Stimulated activated CD4-positive, alpha-beta T cell treated with anti-CD3 and anti-CD28 coated beads, TNF-alpha, amount 100 ng/mL, for 4 hours (primary cell): ENCODE results near the gene ALG6.
"Not testable (repeated sequence)": the region's sequence is repeated elsewhere in the genome, so short reads cannot be mapped to it uniquely, and the experiment has no call there.

ENCODE experiments used
- DNase-seq, 3 experiments: peaks; one replicate each; pipeline ENCODE4 v3.0.0-alpha.2; 2020; ENCODE audit warnings: low read depth in 3 of 3

The ALG6 gene

DNA sequence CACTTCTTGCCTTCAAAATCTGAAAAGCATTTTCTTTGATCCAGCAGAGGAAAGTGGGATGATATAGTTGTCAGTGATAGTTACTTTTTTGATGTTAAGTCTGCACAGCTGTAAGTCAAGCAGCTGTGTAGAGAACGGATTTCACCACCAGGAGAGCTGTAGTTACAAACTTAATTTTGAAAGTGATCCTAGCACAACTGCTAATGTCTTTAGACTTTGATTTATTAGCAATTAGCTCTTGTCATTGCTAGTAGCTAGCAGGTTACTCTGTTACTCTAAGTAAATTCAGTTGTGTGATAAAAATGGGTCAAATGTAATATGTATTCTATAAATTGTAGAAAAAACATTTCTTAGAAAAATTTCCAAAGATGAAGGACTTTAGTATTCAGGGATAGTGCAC, 46.0 kb downstream of the ALG6 start:
- no peak for DNase-seq

DNA sequence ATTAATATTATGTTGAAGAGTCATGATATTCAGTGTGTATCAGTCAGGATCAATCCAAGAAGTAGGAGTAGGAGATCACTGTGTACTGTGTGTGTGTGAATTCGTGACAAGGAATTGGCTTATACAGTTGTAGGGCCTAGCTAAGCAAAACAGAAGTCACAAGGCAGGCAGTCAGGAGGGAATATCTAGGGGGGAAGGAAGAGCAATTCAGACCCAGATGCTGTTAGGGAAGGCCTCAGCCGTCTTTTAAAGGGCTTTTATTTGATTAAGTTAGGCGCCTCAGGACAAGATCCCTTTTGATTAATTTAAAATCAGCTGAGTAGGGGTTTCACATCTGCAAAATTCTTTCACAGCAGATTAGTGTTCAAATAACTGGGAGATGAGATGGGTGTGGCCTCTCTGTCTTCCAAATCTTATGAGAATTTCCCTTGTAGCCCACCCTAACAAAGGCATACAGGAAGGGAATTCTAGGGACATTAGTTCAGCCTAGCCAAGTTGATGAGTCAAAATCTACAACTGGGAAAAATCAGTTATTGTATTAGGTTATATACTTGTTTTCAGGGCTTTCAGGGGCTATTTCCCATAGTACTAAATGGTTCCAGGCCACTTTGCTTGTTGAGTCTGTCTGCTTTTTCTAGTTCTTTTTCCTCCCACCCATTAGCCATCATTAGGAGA, 47.4 kb downstream of the ALG6 start:
- no peak for DNase-seq

DNA sequence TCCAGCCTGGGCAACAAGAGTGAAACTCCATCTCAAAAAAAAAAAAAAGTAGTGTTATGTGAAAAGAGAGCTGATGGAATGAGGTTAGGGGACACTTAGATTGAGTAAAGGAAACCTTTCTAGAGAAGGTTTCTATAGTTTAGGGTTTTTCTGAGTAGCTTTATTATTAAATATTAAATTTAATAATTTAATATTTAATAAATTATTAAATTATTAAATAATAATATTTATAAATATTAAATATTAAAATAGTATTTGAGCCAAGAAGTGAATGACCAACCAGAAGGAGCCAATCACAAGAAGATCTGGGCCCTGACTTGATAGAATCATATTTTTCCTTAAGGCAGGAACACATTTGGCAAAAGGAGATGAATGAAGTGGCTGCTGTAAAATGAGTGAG, 50.7 kb downstream of the ALG6 start:
- DNase-seq: no peak

DNA sequence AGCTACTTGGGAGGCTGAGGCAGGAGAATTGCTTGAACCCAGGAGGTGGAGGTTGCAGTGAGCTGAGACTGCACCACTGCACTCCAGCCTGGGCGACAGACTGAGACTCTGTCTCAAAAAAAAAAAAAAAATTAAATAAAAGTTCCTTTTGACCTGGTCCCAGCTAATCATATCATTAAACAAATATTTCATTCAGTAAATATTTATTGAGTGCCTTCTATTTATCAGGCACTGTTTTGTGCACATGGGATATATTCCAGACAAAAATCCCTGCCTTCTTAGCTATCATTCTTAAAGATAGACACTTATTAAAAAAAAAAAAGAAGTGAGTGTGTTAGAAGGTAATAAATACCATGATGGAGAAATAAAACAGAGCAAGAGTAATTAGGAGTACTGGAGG, 53.3 kb downstream of the ALG6 start:
- not testable (repeated sequence) for DNase-seq

DNA sequence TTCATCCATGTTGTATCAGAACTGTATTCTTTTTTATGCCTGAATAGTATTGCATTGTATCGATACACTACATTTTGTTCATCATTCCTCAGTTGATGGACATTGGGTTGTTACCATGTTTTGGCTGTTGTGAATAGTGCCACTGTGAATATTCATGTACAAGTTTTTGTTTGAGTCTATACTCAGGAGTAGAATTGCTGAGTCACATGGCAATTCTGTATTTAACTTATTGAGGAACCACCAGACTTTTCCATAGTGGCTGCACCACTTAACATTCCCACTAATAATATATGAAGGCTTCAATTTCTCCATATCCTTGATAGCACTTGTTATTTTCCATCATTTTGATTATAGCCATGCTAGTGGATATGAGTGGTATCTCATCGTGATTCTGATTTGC, 56.2 kb downstream of the ALG6 start:
- no peak for DNase-seq

DNA sequence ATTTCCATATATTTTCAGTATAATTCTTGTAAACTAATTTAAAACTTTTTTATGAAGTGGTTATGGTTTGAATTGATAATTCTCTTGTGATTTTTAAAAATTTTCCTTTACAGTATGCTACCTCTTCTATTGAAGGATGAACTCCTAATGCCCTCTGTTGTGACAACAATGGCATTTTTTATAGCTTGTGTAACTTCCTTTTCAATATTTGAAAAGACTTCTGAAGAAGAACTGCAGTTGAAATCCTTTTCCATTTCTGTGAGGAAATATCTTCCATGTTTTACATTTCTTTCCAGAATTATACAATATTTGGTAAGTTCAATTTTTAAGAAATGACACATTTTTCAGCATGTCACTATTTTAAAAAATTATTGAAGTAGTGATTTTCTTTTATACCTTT, 61.4 kb downstream of the ALG6 start:
- no peak for DNase-seq

DNA sequence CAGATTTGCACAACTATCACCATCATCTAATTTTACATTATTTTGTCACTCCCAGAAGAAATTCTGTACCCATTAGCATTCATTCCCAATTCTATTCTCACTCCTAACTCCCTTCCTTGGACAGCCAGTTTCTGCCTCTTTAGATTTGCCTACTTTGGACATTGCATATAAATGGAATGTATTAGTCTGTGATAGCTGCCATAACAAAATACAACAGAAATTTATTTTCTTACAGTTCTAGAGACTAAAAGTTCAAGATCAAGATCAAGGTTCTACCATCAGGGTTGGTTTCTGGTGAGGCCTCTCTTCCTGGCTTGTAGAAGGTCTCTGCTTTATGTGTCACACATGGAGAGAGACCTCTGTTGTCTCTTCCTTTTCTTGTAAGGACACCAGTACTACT, 61.9 kb downstream of the ALG6 start:
- no peak for DNase-seq

DNA sequence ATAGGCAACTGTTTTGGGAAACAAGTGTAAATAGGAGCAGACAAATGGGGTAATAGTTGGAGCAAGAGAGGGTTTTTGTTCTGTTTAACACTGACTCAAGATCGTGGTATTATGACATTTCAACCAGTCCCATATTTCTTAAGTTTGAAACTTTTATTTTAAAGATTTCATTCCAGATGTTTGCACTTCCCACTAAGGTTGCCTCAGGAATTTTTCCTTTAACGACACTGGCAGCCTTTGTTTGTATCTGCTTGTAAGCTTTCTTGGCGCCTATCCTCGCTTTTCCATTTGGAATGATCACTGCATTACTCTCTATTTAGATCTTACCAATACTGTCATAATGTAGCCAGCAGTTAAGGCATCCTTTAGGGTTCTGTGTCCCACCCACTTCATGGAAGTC, 67.7 kb downstream of the ALG6 start:
- DNase-seq: no peak

DNA sequence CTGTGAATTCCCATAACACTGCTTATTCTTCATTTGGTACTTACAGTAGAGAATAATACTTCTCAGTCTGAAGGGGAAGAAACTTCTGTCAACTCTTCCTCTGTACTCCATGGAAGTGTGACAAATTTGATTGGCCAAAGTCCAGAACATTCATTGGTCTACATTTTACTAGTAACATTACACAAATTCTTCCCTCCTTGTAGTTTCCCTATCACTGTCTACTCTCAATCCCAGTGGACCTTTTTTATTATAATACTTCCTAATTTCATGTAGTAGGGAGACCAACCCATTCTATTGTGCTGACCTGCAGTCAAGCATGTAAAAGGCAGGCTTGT, 74.7 kb downstream of the ALG6 start:
- DNase-seq: no peak

DNA sequence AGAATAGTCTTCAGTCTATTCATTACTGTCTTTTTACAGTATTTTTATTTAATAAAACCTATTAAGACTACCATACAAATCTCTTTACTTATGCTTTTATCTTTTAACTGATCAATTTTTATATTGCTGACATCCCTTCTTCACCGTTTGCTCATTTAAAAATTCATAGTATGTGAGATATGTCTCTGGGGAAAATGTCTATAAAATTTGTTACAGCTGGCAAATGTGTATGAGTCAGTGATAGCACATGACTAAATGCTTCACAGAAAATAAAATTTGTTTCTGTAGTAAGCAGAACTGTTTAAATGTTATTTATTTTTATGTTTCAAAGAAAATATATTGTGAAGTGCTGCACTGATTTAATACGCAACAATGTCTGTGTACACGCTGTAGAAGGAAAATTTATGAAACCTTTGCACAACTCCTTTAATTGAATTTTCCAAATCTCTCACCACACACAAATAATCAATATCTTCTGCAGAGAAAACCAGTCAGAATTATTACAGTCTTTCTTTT, 81.4 kb downstream of the ALG6 start:
- DNase-seq: no peak

DNA sequence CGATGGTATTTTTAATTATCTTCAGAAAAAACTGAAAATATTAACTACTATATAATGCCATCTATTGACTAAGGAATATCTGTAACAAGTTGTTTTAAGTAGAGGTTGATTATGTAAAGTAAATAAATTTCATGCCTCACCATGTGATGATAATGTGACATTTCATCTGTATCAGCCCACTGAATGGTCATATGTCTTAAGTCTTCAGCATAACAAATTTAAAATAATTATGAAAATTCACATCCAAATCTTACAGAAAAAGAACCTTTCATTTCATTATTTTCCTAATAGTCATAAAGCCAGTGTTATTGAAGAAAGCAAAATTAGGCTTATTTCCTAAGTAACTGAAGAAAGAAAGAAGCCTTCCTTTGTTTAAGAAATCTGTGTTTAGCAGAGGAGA, 83.0 kb downstream of the ALG6 start:
- no peak for DNase-seq

DNA sequence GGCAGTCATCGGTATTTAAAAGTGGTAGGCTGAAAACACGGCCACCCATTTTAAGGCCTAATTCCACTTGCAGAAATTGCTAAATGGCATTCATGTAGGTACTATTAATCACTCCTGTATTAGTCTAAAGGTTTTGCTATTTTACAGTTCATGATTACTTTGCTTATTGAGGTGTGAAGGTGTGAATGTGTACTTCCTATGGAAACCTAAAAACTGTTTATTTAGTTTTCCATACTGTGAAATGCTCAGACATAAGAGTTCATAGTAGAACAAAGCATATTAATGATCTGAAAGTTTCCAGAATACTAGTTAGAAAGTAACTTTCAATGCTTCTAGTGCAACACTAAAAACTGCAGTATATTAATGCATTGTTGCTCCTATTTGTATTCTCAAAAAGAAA, 85.8 kb downstream of the ALG6 start:
- DNase-seq: no peak

DNA sequence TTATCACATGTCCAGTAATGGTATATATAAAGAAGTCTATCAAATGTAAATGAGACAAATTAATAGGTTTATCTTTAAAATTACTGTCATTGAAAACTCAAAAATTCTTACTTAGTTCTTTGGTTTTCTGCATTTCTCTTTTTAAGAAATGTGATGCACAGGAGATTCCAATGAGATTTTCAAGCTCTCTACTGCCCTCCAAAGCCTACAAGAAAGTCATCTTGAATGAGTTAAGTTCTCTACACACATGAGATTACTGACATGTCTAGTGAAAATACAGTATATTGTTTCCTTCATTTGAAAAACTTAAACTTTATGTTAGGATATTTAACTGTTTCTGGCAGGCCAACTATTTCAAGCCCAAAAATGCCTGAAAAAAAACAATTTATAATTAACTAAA, 86.8 kb downstream of the ALG6 start:
- no peak for DNase-seq

DNA sequence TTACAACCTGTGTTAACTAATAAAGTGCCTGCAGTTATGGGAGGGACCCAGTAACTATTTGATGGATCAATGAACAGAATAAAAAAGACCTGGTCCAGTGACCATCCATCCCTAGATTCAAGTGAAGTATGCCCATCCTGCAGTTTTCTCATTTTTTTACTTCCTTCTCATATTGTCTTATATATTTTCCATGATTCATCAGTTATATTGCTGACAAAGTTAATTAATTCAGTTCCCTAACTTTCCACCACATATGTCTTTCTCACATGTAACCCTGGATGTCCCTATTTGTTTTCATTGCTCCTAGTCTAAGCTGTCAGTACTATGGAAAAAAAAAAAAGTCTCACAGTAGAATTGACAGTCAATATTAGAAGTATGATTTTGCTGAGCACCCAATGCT, 91.3 kb downstream of the ALG6 start:
- no peak for DNase-seq

DNA sequence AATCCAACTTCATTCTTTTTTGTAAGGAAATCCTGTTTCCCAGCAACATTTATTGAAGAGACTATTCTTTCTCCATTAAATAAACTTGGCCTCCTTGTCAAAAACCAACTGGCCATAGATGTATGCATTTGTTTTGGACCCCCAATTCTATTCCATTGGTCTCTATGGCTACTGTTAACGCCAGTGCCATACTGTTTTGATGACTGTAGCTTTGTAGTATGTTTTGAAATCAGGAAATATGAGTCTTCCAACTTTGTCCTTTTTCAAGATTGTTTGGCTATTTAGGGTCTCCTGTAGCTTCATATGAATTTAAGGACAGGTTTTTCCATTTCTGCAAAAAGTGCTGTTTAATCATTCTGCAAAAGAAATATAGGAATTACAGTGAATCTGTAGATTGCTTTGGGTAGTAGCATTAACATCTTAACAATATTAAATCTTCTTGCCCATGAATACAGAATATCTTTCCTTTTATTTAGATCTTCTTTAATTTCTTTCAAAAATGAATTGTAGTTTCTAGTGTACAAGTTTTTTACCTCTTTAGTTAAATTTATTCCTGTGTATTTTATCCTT, 94.3 kb downstream of the ALG6 start:
- DNase-seq: no peak

DNA sequence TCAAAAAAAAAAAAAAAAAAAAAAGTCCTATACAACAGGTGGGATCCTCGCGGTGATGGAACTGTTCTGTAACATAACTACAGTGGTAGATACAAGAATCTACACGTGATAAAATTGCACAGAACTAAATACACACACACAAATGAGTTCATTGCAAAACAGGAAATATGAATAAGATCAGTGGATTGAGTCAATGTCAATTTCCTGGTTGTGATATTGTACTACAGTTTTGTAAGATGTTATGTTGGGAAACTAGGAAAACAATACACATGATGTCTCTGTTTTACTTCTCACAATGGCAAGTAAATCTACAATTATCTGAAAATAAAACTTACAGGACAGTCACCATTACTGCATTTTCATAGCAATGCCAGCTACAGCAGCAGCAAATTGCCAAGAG, 95.8 kb downstream of the ALG6 start:
- DNase-seq: no peak

DNA sequence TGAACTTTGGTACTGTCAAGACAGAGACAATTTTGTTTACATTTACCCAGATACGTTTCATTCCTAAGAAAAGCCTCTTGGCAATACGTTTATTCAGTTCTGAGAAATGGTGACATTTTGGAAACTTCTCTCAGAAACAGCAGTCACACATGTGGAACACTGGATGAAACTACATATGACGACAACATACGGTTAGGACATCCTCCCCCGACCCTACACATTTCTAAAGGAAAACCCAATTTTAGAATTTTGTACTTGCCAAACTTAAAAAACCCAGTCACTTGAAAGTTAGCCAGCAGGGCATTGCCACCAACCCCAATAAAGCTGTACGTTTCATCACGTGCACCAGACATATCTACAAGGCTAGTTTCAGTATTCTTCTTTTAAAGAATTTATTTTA, 98.8 kb downstream of the ALG6 start:
- no peak for DNase-seq

DNA sequence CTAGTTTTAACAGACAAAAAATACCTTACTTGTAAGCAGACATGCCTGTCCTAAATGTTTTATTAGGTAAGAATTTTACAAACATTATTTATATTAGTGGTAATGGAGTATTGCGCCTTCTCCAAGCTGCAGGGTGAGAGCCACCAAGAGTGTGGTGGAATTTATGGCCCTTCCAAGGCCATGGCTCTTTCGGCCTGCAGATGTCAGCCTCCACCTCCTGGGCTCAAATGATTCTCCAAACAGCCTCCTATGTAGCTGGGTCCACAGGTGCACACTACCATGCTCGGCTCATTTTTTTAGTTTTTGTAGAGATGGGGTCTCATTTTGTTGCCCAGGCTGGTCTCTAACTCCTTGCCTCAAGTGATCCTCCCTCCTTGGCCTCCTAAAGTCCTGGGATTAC, 99.3 kb downstream of the ALG6 start:
- no peak for DNase-seq

DNA sequence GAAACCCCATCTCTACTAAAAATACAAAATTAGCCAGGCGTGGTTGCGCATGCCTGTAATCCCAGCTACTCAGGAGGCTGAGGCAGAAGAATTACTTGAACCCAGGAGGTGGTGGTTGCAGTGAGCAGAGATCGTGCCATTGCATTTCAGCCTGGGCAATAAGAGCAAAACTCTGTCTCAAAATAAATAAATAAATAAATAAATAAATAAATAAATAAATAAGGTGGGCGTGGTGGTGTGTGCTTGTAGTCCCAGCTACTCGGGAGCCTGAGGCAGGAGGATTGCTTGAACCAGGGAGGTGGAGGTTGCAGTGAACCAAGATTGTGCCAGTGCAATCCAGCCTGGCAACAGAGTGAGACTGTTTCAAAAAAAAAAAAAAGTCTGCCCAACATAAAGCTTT, 101.3 kb downstream of the ALG6 start:
- not testable (repeated sequence) for DNase-seq

DNA sequence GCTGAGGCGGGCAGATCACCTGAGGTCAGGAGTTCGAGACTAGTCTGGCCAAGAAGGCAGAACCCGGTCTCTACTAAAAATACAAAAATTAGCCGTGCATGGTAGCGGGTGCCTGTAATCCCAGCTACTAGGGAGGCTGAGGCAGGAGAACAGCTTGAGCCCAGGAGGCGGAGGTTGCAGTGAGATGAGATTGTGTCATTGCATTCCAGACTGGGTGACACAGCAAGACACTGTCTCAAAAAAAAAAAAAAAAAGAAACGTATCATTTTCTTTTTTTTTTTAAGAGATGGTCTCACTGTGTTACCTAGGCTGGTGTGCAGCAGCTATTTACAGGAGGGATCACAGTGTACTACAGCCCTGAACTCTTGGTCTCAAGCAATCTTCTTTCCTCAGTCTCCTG, 108.3 kb downstream of the ALG6 start:
- DNase-seq: no peak

DNA sequence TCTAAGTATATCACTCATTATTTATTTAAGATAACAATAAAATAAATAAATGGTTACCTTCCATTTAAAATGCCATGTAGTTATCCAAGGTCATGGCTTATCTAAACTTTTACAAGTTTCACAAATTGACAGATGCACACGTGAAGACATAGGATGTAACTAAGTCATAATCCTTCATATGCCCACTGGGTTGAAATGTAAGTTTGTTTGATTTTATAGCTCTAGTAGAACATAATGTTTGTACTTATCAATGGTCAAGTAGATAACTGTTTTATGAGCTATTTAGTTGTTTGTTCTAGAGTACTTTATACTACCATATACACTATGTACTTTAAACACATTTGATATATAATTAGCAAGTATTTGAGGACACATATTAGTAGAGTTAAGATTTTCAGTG, 112.6 kb downstream of the ALG6 start:
- DNase-seq: no peak

DNA sequence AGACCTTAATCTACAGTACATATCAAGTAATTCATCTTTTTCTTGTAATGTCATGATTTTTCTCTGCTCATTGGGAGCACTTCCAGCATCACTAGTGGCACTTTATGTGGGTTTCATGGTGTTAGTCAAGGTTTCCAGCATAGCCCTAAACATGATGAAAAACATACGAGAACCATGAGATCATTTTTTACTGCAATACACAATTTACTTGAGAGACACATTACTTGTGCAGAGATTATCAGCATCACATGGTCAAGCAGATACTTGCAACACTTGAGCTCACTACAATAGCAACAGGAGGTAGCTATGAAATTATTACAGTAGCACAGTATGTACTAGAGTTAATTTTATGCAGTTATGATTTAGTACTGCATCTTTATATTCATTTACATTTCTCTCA, 119.2 kb downstream of the ALG6 start:
- DNase-seq: no peak

DNA sequence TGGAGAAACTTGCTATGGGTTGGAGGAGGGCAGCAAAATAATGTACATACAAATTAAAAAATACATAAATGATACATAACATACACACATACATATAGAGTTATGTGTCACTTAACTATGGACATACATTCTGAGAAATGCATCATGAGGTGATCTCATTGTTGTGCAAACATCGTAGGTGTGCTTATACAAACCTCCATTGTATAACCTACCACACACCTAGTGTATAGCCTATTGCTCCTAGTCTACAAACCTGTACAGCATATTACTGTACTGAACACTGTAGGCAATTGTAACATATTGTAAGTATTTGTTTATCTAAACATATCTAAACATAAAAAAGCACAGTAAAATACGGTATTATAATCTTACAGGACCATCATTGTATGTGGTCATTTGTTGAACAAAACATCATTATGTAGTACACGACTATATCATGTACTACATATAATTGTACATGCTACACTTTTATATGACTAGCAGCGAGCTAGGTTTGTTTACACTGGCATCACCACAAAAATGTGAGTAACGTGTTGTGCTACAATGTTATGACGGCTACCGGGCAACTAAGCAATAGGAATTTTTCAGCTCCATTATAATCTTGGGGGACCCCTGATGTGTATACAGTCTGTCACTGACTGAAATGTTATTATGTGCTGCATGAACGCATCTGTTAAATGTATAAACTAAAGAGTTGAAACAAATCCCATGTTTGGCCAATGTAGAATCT, 120.1 kb downstream of the ALG6 start:
- no peak for DNase-seq
